DMS153 treated with DMSO at 0.1 percent for 48 hours (cell line): ENCODE data around the gene PDE6A.
A peak's percentile ranks its signal among the peaks of the same experiment; 100 is the strongest.

Source experiments
- DNase-seq: peaks from one replicate; lab custom pipeline; 2025; ENCODE audit not compliant: unreplicated experiment; lab: John Stamatoyannopoulos, UW

PDE6A gene

GRCh38 chr5:149840226-149840825 is 104.3 kb downstream of the PDE6A start:
- DNase-seq = no peak

GRCh38 chr5:149839761-149840160 is 104.8 kb downstream of the PDE6A start:
- no peak for DNase-seq

- DNase-seq = no peak
Observed at GRCh38 chr5:149838881-149839739, 105.5 kb downstream of the PDE6A start.

GRCh38 chr5:149837680-149838269 is 106.8 kb downstream of the PDE6A start:
- DNase-seq = peak; percentile 5

- no peak for DNase-seq
Observed at GRCh38 chr5:149836451-149837139, 108.0 kb downstream of the PDE6A start.

GRCh38 chr5:149834246-149834855 is 110.2 kb downstream of the PDE6A start:
- DNase-seq = peak; percentile 4

- DNase-seq = no peak
Observed at GRCh38 chr5:149833116-149833827, 111.3 kb downstream of the PDE6A start.

- no peak for DNase-seq
Observed at GRCh38 chr5:149832636-149833035, 112.0 kb downstream of the PDE6A start.

- no peak for DNase-seq
Observed at GRCh38 chr5:149831492-149831891, 113.1 kb downstream of the PDE6A start.

- DNase-seq = no peak
Observed at GRCh38 chr5:149830579-149830978, 114.0 kb downstream of the PDE6A start.

- no peak for DNase-seq
Observed at GRCh38 chr5:149829954-149830353, 114.6 kb downstream of the PDE6A start.

- DNase-seq = peak; percentile 42
Observed at GRCh38 chr5:149828161-149829011, 116.2 kb downstream of the PDE6A start.

GRCh38 chr5:149827546-149827945 is 117.0 kb downstream of the PDE6A start:
- DNase-seq = no peak

- no peak for DNase-seq
Observed at GRCh38 chr5:149827086-149827485, 117.5 kb downstream of the PDE6A start.

- no peak for DNase-seq
Observed at GRCh38 chr5:149826574-149826973, 118.0 kb downstream of the PDE6A start.

- DNase-seq = no peak
Observed at GRCh38 chr5:149824846-149825245, 119.7 kb downstream of the PDE6A start.

GRCh38 chr5:149824120-149824519 is 120.5 kb downstream of the PDE6A start:
- no peak for DNase-seq

- DNase-seq = no peak
Observed at GRCh38 chr5:149823375-149823774, 121.2 kb downstream of the PDE6A start.

GRCh38 chr5:149822301-149822700 is 122.3 kb downstream of the PDE6A start:
- DNase-seq = no peak
